AG08395 (cell line): ENCODE data around the gene SLC6A2.
A peak's percentile ranks its signal among the peaks of the same experiment; 100 is the strongest.
"Not testable (repeated sequence)": the region's sequence is repeated elsewhere in the genome, so short reads cannot be mapped to it uniquely, and the experiment has no call there.

Experiments
- DNase-seq: peaks from one replicate; pipeline ENCODE4 v3.0.0; 2012; ENCODE audit warnings: mixed read lengths, low spot score

SLC6A2 gene

GRCh38 chr16:55655897-55656681 is at the start of gene SLC6A2:
SLC6A2 (plus strand) TSS chr16:55655988; CDS start chr16:55656695, 707 bp downstream.
- DNase-seq, result peak; percentile 39

DNA sequence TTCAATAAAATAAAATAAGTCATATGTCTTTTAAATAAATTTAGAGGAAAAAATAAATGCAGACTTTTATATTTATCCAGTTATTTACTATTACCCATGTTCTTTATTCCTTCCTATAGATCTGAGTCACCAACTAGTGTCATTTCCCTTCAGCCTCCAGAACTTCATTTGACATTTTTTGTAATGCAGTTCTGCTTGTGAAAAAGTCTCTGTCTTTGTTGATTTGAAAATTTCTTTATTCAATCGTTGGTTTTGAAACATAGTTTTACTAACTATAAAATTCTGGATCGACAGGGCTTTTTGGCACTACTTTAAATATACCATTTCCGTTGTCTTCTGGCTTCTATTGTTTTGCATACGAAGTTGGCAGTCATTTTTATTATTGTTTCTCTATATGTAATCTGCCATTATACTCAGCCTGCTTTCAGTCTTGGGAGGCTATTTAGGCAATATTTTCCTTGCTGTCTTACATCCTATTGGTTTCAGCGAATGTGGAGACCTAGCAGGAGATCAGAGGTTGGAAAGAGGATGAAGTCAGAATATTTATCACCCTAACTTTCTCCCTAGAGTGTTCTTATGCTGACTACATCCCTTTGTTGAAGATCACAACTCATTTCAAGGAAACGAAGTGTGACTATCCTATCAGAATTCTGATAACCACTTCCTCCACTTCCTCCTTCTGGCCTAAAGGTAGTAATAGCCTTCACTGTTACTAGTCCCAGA is 42.0 kb upstream of the SLC6A2 start:
- DNase-seq, result no peak

DNA sequence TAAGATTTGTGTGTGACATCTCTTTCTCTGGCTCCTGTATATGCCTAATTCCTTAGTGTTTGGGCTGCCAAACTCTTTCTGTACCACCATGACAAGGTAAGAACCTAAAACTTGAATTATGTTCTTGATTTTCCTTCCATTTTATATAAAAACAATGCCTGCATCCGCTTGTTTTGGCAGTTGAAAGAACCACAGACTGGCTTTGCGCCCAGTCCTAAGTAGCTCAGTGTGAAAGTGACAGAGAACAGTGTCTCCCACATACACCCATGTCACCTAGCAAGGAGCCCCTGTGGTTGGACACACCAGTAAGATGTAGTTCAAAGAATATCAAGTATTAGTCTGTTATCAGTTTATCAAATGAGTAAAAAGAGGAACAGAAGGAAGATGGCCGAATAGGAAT is 40.7 kb upstream of the SLC6A2 start:
- DNase-seq, result no peak

DNA sequence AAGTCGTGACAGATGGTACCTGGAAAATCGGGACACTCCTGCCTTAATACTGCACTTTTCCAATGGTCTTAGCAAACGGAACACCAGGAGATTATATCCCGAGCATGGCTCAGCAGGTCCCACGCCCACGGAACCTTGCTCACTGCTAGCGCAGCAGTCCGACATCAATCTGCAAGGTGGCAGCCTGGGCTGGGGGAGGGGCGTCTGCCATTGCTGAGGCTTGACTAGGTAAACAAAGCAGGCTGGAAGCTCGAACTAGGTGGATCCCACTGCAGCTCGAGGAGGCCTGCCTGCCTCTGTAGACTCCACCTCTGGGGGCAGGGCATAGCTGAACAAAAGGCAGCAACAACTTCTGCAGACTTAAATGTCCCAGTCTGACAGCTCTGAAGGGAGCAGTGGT is 40.1 kb upstream of the SLC6A2 start:
- not testable (repeated sequence) for DNase-seq

GRCh38 chr16:55621771-55622170 is 34.0 kb upstream of the SLC6A2 start:
- no peak for DNase-seq

GRCh38 chr16:55622272-55622671 is 33.5 kb upstream of the SLC6A2 start:
- no peak for DNase-seq

- DNase-seq, result no peak
Observed at GRCh38 chr16:55622930-55623561, 32.7 kb upstream of the SLC6A2 start.

DNA sequence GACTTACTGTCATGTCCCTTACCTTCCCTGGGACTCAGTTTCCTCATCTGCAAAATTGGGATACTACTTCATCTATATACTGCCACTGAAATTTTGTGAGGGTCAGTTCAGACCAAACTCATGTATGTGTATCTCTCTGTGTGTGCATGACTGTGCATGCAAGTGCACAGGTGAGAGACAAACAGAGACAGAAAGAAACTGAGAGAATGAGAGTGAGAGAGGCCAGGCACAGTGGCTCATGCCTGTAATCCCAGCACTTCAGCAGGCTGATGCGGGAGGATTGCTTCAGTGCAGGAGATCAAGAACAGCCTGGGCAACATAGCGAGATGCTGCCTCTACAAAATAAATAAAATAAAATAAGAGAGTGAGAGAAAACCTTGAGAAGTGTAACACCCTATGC is 32.1 kb upstream of the SLC6A2 start:
- no peak for DNase-seq

- DNase-seq, result no peak
Observed at GRCh38 chr16:55624696-55625095, 31.1 kb upstream of the SLC6A2 start.

- no peak for DNase-seq
Observed at GRCh38 chr16:55625843-55626242, 29.9 kb upstream of the SLC6A2 start.

- no peak for DNase-seq
Observed at GRCh38 chr16:55628306-55628968, 27.4 kb upstream of the SLC6A2 start.

- DNase-seq, result no peak
Observed at GRCh38 chr16:55630774-55631173, 25.0 kb upstream of the SLC6A2 start.

DNA sequence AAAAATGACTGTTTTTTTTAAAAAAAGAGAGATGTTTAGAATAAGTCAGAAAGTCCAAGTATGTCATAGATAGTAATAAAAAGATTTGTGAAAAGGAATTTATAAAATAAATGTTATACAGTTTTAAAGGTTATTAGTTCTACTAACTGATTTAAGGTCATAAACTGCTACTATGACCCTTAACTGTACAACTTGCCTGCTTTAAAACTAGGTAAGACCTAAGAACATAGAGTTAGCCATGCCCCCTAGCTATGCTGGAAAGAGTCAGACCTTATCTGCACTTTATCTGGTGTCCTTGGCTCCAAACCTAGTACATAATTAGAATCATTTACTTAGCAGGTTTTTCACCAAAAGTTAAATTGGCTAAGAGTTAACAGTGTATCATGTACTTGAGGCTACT is 23.5 kb upstream of the SLC6A2 start:
- DNase-seq, result no peak

DNA sequence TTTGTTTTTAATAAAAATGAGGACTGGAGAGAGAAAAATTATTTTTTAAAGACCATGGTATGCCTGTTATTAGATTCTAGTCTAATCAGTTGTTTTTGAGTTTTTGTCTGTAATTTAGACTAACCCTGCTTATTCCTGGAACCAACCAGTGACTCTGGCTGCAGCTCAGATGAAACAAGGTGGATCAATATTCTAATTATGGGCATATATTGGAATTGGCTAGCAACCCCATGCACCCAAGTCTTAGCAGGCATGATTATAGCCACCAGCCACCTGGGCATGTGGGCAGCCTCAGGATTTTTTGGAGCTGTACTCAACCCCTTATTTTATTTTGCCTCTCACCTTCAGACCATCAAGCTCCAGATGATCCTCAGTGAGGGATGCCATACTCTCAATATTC is 21.6 kb upstream of the SLC6A2 start:
- no peak for DNase-seq

DNA sequence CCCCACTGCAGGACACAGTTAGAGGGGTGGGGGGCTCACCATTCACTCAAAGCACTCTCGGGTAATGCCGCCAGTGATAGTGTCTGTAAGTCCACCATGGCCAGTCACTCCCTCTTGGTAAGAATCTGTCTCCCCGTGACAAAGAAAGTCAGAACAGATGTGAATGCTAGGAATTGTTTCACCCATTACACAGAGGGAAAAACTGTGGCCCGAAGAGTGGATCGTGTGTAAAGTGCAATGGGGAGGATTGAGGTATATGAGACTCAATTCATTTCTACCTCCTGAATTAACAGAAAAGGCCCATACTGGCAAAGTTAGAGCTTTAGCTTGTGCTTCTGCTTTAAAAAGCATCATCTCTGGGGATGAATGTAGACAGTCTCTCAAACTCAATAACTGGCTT is 17.5 kb upstream of the SLC6A2 start:
- no peak for DNase-seq

GRCh38 chr16:55640701-55641327 is 15.0 kb upstream of the SLC6A2 start:
- no peak for DNase-seq

- peak; percentile 72 for DNase-seq
Observed at GRCh38 chr16:55641430-55642056, 14.2 kb upstream of the SLC6A2 start.

GRCh38 chr16:55642611-55643010 is 13.2 kb upstream of the SLC6A2 start:
- DNase-seq, result peak; percentile 36

DNA sequence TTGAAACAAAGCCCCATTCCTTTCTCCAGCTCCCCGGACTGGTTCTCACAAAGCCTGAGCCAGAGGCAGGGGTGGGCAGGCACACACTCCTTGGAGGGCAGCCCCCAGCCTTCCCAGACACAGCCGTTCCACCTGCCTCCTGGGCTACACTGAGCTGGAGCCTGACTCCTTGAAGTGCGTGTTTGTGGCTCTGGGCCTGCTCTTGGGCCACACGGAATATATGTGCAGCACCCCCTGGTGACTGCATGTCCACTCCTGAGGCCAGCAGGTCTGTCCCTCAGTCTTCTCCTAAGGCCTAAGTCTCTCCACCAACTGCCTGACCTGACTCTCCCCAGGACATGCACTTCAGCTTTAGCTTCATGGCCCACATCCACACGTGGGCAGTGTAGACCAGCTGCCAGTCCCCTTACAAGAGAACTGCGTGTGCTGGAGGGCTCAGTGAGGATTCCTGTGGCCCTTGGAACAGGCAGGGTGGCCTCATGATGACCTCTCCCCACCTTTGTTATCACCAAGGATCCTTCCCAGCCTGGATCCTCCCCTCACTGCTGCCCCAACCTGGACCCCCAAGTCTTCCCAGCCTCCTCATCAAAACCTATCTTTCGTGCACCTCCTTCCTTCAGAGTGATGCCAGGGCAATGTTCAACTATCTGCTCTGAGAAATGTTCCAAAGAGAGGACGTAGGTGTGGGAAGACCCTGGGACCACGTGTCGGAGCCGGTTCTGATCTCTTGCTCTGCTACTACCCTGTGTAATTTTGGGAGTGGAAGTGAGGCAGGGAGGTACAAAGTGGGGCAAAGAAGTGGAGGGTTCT is 12.4 kb upstream of the SLC6A2 start:
- no peak for DNase-seq

- no peak for DNase-seq
Observed at GRCh38 chr16:55645986-55646385, 9.8 kb upstream of the SLC6A2 start.

DNA sequence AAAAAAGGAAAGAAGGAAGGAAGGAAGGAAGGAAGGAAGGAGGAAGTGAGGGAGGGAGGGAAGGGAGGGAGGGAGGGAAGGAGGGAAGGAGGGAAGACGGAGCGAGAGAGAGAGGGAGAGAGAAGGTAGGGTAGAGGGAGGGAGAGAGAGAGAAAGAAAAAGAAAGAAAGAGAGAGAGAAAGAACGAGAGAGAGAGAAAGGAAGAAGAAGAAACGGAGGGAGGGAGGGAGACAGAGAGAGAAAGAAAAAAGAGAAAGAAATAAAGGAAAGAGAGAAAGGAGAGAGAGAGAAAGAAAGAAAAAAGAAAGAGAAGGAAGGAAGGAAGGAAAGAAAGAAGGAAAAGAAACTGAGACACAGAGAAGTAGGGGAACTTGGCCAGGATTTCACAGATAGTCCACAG is 8.4 kb upstream of the SLC6A2 start:
- DNase-seq, result no peak
